ENCODE data around the gene OR1J2.

OR1J2 gene

GRCh38 chr9:122538757-122539156, 28.2 kb downstream of the OR1J2 start:
- Histone ChIP-seq H3K27me3 (ENCODE audit: control insufficient read depth in 2 of 2, insufficient read depth in 2 of 2, low read length in 2 of 2) (no peaks in the 10 kb centered on the region), H3K27ac (ENCODE audit: low read depth in 2 of 2, low read length in 2 of 2) (no peak overlapping the region), H3K9ac (ENCODE audit: low read depth in 1 of 2, low read length in 2 of 2) (no peak overlapping the region), H3K9me3 (ENCODE audit: control insufficient read depth in 2 of 2, low read length in 2 of 2) (no peaks in the 10 kb centered on the region), H3K4me3 (ENCODE audit: low read length in 2 of 2) (no peak overlapping the region), H3K4me1 (ENCODE audit: control insufficient read depth in 2 of 2, insufficient read depth in 2 of 2, low read length in 2 of 2) (no peaks in the 10 kb centered on the region), H3K36me3 (ENCODE audit: control insufficient read depth in 2 of 2, insufficient read depth in 2 of 2, low read length in 2 of 2) (no peaks in the 10 kb centered on the region)

GRCh38 chr9:122546196-122546595, 35.6 kb downstream of the OR1J2 start:
- no peaks in the 10 kb centered on the region for H3K27me3 ChIP-seq (ENCODE audit: control insufficient read depth in 2 of 2, insufficient read depth in 2 of 2, low read length in 2 of 2)
- H3K27ac ChIP-seq (ENCODE audit: low read depth in 2 of 2, low read length in 2 of 2): no peak overlapping the region
- H3K9ac ChIP-seq (ENCODE audit: low read depth in 1 of 2, low read length in 2 of 2): no peak overlapping the region
- no peaks in the 10 kb centered on the region for H3K4me1 ChIP-seq (ENCODE audit: control insufficient read depth in 2 of 2, insufficient read depth in 2 of 2, low read length in 2 of 2)
- H3K4me3 ChIP-seq (ENCODE audit: low read length in 2 of 2): no peak overlapping the region
- no peaks in the 10 kb centered on the region for H3K36me3 ChIP-seq (ENCODE audit: control insufficient read depth in 2 of 2, insufficient read depth in 2 of 2, low read length in 2 of 2)
- H3K9me3 ChIP-seq (ENCODE audit: control insufficient read depth in 2 of 2, low read length in 2 of 2): no peaks in the 10 kb centered on the region

GRCh38 chr9:122551371-122551770, 40.8 kb downstream of the OR1J2 start:
- peaks cover 0 to 3% of the 10 kb centered on the region in 2 donors for H3K27me3 ChIP-seq (ENCODE audit: control insufficient read depth in 2 of 2, insufficient read depth in 2 of 2, low read length in 2 of 2)
- no peak overlapping the region for H3K9ac ChIP-seq (ENCODE audit: low read depth in 1 of 2, low read length in 2 of 2)
- no peaks in the 10 kb centered on the region for H3K4me1 ChIP-seq (ENCODE audit: control insufficient read depth in 2 of 2, insufficient read depth in 2 of 2, low read length in 2 of 2)
- no peaks in the 10 kb centered on the region for H3K36me3 ChIP-seq (ENCODE audit: control insufficient read depth in 2 of 2, insufficient read depth in 2 of 2, low read length in 2 of 2)
- H3K4me3 ChIP-seq (ENCODE audit: low read length in 2 of 2): no peak overlapping the region
- H3K9me3 ChIP-seq (ENCODE audit: control insufficient read depth in 2 of 2, low read length in 2 of 2): no peaks in the 10 kb centered on the region
- no peak overlapping the region for H3K27ac ChIP-seq (ENCODE audit: low read depth in 2 of 2, low read length in 2 of 2)

GRCh38 chr9:122552812-122553211, 42.2 kb downstream of the OR1J2 start, which contains the start of gene OR1N2:
Gene OR1N2, plus strand, starts transcription at chr9:122553112. Its CDS starts 100 bp downstream, at chr9:122553212.
- Histone ChIP-seq H3K4me1 (ENCODE audit: control insufficient read depth in 2 of 2, insufficient read depth in 2 of 2, low read length in 2 of 2) (no peaks in the 10 kb centered on the region), H3K27ac (ENCODE audit: low read depth in 2 of 2, low read length in 2 of 2) (no peak within 1 kb of the TSS), H3K4me3 (ENCODE audit: low read length in 2 of 2) (no peak within 1 kb of the TSS), H3K36me3 (ENCODE audit: control insufficient read depth in 2 of 2, insufficient read depth in 2 of 2, low read length in 2 of 2) (no peaks in the 10 kb centered on the region), H3K9me3 (ENCODE audit: control insufficient read depth in 2 of 2, low read length in 2 of 2) (no peaks in the 10 kb centered on the region), H3K9ac (ENCODE audit: low read depth in 1 of 2, low read length in 2 of 2) (no peak within 1 kb of the TSS), H3K27me3 (ENCODE audit: control insufficient read depth in 2 of 2, insufficient read depth in 2 of 2, low read length in 2 of 2) (peaks cover 0 to 3% of the 10 kb centered on the region in 2 donors)
